Adrenal gland (tissue), 5 donors: ENCODE measurements around the gene IPO11.

ENCODE experiments used
- POLR2A ChIP-seq, 2 donors: fragments of 450-650 bp; IDR thresholded peaks; one replicate each; pipeline ENCODE4 v1.6.1; 2017; ENCODE audit warnings: antibody characterized with exemption in 2 of 2, mild to moderate bottlenecking in 2 of 2, moderate library complexity in 1 of 2
- TF ChIP-seq, protein P1 (sequence below), 6 experiments: fragments of 450-650 bp in 4 of 6; fragments of 200-600 bp in 2 of 6; sonication (generic) in 1 of 6; IDR thresholded peaks; 1 replicate in 5 of 6; 2 replicates in 1 of 6; pipeline versions ENCODE4 v1.5.1 to v1.8.0; 2016 to 2021; ENCODE audit warnings: antibody characterized with exemption in 6 of 6, mild to moderate bottlenecking in 2 of 6, moderate library complexity in 1 of 6
- donor health status: DM: no; HTN: no; CAD: no.

DNA sequence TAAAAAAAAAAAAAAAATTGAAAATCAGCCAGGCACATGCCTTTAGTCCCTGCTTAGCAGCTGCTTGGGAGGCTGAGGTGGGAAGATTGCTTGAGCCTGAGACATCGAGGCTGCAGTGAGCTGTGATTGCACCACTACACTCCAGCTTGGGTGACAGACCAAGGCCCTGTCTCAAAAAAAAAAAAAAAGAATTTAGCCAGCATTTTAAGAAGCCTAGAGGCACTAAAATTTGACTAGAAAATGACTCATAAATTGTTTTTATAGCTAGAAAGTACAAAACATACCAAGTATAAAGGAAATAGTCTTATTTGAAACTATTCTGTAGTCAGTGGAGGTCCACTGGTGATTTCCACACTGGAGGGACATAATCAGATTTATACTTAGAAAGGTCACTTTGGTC lies 183.5 kb downstream of the IPO11 start:
- no peak for TF ChIP-seq POLR2A (IDR thresholded peaks at IDR 0.05)
- TF ChIP-seq, protein P1, sequence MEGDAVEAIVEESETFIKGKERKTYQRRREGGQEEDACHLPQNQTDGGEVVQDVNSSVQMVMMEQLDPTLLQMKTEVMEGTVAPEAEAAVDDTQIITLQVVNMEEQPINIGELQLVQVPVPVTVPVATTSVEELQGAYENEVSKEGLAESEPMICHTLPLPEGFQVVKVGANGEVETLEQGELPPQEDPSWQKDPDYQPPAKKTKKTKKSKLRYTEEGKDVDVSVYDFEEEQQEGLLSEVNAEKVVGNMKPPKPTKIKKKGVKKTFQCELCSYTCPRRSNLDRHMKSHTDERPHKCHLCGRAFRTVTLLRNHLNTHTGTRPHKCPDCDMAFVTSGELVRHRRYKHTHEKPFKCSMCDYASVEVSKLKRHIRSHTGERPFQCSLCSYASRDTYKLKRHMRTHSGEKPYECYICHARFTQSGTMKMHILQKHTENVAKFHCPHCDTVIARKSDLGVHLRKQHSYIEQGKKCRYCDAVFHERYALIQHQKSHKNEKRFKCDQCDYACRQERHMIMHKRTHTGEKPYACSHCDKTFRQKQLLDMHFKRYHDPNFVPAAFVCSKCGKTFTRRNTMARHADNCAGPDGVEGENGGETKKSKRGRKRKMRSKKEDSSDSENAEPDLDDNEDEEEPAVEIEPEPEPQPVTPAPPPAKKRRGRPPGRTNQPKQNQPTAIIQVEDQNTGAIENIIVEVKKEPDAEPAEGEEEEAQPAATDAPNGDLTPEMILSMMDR (IDR thresholded peaks at IDR 0.05), result no peak
